PC-9 (cell line): ENCODE results near the gene PDE4B.

Experiments
- CTCF ChIP-seq: fragments of 200-600 bp; sonication (generic); conservative IDR thresholded peaks from 2 replicates; pipeline ENCODE4 v1.6.1; 2017; ENCODE audit warnings: mixed run types, antibody characterized with exemption, mild to moderate bottlenecking, moderate library complexity
- EZH2 ChIP-seq: fragments of 200-600 bp; sonication (generic); IDR thresholded peaks from 2 replicates; pipeline ENCODE4 v1.8.0; 2017; ENCODE audit warnings: antibody characterized with exemption, low read depth

GRCh38 chr1:65910432-65910831, 117.7 kb downstream of the PDE4B start:
- no peak for TF ChIP-seq CTCF
- TF ChIP-seq EZH2 = no peak
